HG03097 (cell line): ENCODE results near the gene VIP.

Experiments used
- ATAC-seq: cut with Tn5 transposase; IDR thresholded peaks from one replicate; pipeline ENCODE4 v1.9.1; 2021; ENCODE audit not compliant: unreplicated experiment, low FRiP score

Gene VIP

GRCh38 chr6:152775428-152775827 is 24.8 kb downstream of the VIP start:
- ATAC-seq, result no peak

GRCh38 chr6:152776833-152777232 is 26.2 kb downstream of the VIP start:
- no peak for ATAC-seq

DNA sequence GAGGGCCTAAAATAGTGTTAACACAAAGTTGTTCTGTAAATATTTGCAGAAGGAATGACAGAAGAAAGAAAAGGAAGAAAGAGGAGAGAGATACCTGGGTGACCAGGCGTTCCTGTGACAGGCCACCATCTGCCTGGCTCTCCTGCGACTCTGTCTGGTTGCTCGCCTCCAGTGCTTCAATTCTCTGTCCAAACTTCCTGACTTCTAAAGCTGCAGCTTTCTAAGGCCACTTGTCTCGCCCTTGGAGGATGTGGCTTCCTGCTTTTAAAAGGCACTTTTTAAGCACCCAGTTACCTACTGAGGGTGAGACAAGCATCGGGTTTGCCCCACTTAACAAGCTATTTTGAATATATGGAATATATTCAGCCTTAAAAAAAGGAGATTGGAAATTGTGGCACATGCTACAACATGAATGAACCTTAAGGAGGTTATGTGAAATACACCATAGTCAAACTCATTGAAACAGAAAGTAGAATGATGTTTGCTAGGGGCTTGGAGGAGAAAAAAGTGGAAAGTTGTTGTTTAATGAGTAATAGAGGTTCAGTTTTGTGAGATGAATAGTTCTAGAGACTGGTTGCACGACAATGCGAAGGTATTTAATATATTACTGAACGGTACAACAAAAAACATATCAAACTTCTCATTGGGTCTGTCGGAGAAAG is 32.8 kb downstream of the VIP start:
- no peak for ATAC-seq

DNA sequence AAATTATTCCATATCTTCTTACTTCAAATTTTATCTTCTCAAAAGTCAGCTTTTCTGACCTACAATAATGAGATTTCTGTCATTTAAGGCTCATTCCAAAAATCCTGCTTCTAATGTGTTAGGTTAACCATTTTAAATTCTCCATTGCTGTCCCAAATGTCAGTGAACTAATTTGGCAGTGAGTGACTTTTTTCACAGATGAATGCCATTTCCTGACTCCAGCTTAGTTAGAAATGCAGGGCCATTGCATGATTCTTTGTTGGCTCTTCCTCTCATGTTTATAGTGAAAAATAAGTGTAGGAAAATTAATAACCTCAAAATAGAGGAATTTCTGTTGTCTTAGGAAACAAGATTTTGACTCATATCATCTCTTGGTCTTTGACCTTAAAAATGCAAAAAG is 44.1 kb downstream of the VIP start:
- ATAC-seq, result no peak

DNA sequence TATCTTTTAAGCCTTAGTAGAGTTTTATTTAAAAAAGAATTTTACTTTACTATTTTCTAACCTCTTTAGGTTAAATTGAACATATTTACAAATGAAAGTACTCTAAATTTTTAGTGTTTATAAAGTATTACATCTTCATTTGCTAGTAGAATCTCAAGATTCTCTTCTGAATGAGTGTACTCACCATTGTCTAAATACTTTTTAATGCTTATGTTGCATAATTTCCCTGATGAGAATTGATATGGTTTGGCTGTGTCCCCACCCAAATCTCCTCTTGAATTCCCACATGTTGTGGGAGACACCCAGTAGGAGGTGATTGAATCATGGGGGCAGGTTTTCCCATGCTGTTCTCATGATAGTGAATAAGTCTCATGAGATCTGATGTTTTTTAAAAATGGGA is 53.6 kb downstream of the VIP start:
- no peak for ATAC-seq
